Uterus (tissue), 4 donors: ENCODE results near the gene NKX2-1. TPM values are rescaled to one million over a fixed set of nuclear protein-coding genes. Genes with fewer than 3 reads are reported as not detected.
"Not testable (repeated sequence)": the region's sequence is repeated elsewhere in the genome, so short reads cannot be mapped to it uniquely, and the experiment has no call there.

Source experiments
- DNase-seq, 2 donors: peaks; one replicate each; pipeline ENCODE4 v3.0.0-alpha.2; 2019 to 2020
- H3K27ac ChIP-seq, 2 donors: fragments of 200-600 bp; sonication (generic); 1 replicate in 1 of 2; 2 replicates in 1 of 2; pipeline ENCODE4 v1.5.1; 2016 to 2018
- H3K27me3 ChIP-seq, 2 donors: fragments of 200-600 bp; sonication (generic); one replicate each; pipeline ENCODE4 v1.5.1; 2018 to 2019; ENCODE audit warnings: control low read depth in 1 of 2
- H3K36me3 ChIP-seq, 2 donors: fragments of 200-600 bp; sonication (generic); one replicate each; pipeline ENCODE4 v1.5.1; 2019; ENCODE audit warnings: control low read depth in 1 of 2
- H3K4me1 ChIP-seq, 2 donors: fragments of 200-600 bp; sonication (generic); one replicate each; pipeline ENCODE4 v1.5.1; 2018 to 2019; ENCODE audit warnings: control low read depth in 1 of 2
- H3K4me3 ChIP-seq, 2 donors: fragments of 200-600 bp; sonication (generic); 1 replicate in 1 of 2; 2 replicates in 1 of 2; pipeline ENCODE4 v1.5.1; 2018 to 2019; ENCODE audit warnings: mild to moderate bottlenecking in 1 of 2
- H3K9me3 ChIP-seq, 2 donors: fragments of 200-600 bp; sonication (generic); one replicate each; pipeline ENCODE4 v1.5.1; 2019; ENCODE audit warnings: control low read depth in 1 of 2
- POLR2A ChIP-seq, 2 donors: fragments of 450-650 bp; IDR thresholded peaks; one replicate each; pipeline ENCODE4 v1.6.1; 2016; ENCODE audit warnings: antibody characterized with exemption in 2 of 2, mild to moderate bottlenecking in 1 of 2, moderate library complexity in 1 of 2
- intact Hi-C: fragments of 100-400 bp; cut with DNase I; formaldehyde crosslinking; loops from one replicate; pipeline ENCODE4 v1.15.1; 2023; ENCODE audit warnings: low total_unique reads
- total RNA-seq, 4 donors: library from RNA; depleted of rRNA in 3 of 4; stranded (reverse); fragments of >200 nt in 3 of 4; gene quantifications; one replicate each; pipeline versions ENCODE4 v1.1.0 to v1.2.4, GENCODE V29; 2014 to 2023
- TF ChIP-seq, protein P1 (sequence below), 4 experiments: fragments of 200-600 bp in 2 of 4; fragments of 450-650 bp in 2 of 4; sonication (generic) in 2 of 4; IDR thresholded peaks; one replicate each; pipeline ENCODE4 v1.5.1; 2016 to 2019; ENCODE audit warnings: antibody characterized with exemption in 4 of 4, mild to moderate bottlenecking in 2 of 4, moderate library complexity in 1 of 4
- donor health status: DM: yes; HTN: yes; CAD: no.

Gene NKX2-1
- total RNA-seq, 4 donors from 2014 or later: not detected

DNA sequence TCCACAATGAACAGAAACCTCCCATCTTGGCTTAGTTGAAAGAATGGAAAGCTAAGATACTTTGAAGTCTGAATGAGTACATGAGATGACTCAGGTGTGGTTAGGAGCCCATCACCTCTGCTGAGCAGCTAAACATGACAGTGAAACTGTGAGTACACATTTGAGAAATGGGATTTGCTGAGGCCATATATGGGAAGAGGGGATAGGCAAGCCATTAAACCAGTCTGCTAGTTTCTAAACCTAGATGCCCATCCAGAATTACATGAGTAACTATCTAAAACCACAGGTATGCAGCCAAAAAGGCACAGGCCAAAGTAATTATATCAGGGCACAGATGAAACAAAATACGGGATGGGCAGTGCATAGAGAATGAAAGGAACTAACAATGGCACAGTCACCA, 41.2 kb downstream of the NKX2-1 start:
- intact Hi-C loops: no loop called here
- Histone ChIP-seq H3K27me3 (peaks cover 0 to 5% of the 10 kb centered on the region in 2 donors), H3K36me3 (no peaks in the 10 kb centered on the region), H3K9me3 (no peaks in the 10 kb centered on the region), H3K27ac (no peak overlapping the region), H3K4me3 (no peak overlapping the region), H3K4me1 (no peaks in the 10 kb centered on the region)
- TF ChIP-seq, protein P1, sequence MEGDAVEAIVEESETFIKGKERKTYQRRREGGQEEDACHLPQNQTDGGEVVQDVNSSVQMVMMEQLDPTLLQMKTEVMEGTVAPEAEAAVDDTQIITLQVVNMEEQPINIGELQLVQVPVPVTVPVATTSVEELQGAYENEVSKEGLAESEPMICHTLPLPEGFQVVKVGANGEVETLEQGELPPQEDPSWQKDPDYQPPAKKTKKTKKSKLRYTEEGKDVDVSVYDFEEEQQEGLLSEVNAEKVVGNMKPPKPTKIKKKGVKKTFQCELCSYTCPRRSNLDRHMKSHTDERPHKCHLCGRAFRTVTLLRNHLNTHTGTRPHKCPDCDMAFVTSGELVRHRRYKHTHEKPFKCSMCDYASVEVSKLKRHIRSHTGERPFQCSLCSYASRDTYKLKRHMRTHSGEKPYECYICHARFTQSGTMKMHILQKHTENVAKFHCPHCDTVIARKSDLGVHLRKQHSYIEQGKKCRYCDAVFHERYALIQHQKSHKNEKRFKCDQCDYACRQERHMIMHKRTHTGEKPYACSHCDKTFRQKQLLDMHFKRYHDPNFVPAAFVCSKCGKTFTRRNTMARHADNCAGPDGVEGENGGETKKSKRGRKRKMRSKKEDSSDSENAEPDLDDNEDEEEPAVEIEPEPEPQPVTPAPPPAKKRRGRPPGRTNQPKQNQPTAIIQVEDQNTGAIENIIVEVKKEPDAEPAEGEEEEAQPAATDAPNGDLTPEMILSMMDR (IDR thresholded peaks at IDR 0.05): no peak
- no peak for TF ChIP-seq POLR2A (IDR thresholded peaks at IDR 0.05)
- no peak for DNase-seq

DNA sequence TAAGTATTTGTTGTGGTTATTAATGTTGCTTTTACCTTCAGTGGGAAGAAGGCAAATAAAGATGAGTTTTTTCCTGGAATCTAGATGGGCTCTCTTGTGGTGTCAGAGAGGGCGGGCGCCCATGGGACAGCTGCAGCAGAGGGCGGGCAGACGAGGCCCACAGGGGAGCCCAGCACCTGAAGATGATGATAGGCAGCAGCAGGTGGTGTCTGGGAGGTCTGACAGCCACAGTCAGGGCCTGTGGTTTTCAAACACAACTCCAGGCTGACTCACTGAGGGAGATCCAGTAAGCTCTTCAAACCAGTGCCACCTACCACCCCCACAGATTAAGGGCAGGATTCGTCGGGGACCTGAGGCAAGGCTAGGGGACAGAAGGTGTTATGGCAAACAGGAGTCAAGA, 42.8 kb downstream of the NKX2-1 start:
- Histone ChIP-seq H3K27me3 (peaks cover 0 to 5% of the 10 kb centered on the region in 2 donors), H3K9me3 (no peaks in the 10 kb centered on the region), H3K4me1 (no peaks in the 10 kb centered on the region), H3K4me3 (no peak overlapping the region), H3K27ac (no peak overlapping the region), H3K36me3 (no peaks in the 10 kb centered on the region)
- TF ChIP-seq POLR2A (IDR thresholded peaks at IDR 0.05): no peak
- TF ChIP-seq, protein P1 (IDR thresholded peaks at IDR 0.05): no peak
- no peak for DNase-seq
- intact Hi-C loops: no loop called here

GRCh38 chr14:36476061-36476460, 44.0 kb downstream of the NKX2-1 start:
- H3K9me3 ChIP-seq, H3K27ac ChIP-seq, H3K36me3 ChIP-seq, H3K27me3 ChIP-seq, DNase-seq, H3K4me1 ChIP-seq, H3K4me3 ChIP-seq, intact Hi-C loops: not testable (repeated sequence)

DNA sequence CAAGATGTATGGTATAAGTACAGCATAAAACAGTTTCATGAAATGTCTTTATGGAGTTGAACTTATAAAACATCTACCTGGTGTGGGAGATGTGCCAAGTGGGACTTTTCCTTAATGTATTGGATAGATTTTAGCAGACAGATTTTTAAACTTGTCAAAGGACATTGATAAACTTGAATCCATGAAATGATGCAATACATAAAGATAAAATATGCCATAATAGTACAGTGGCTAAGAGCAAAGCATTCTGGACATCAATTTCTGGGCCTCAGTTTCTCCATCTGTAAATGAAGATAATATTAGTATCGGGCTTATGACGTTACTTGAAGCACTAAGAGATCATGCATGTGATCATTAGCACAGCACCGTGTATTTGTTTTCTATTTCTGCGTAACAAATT, 45.4 kb downstream of the NKX2-1 start:
- Histone ChIP-seq H3K9me3 (no peaks in the 10 kb centered on the region), H3K27ac (no peak overlapping the region), H3K27me3 (peaks cover 0 to 5% of the 10 kb centered on the region in 2 donors), H3K4me3 (no peak overlapping the region), H3K4me1 (no peaks in the 10 kb centered on the region), H3K36me3 (no peaks in the 10 kb centered on the region)
- no peak for DNase-seq
- no peak for TF ChIP-seq POLR2A (IDR thresholded peaks at IDR 0.05)
- TF ChIP-seq, protein P1 (IDR thresholded peaks at IDR 0.05): no peak
- intact Hi-C loops: no loop called here

DNA sequence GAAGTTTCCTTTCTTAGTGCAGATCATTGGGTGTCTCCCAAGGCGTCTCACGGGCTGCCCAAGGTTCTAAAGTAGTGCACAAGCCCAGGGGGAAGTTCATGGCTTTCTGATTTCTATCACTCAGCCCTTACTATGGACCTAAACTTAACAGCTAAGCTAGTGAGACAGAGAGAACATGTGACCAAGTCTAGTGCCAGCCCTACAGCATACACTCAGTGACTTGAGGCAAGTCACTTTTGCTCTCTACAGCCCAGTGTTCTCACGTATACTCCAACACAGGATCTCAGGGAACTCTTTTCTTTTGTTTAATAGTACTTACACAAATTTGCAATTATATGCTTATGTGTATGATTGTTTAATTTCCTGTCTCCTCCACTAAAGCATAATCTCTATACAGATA, 48.6 kb downstream of the NKX2-1 start:
- Histone ChIP-seq H3K36me3 (no peaks in the 10 kb centered on the region), H3K27me3 (peaks cover 0 to 5% of the 10 kb centered on the region in 2 donors), H3K4me1 (no peaks in the 10 kb centered on the region), H3K27ac (no peak overlapping the region), H3K9me3 (no peaks in the 10 kb centered on the region), H3K4me3 (no peak overlapping the region)
- TF ChIP-seq, protein P1 (IDR thresholded peaks at IDR 0.05): no peak
- TF ChIP-seq POLR2A (IDR thresholded peaks at IDR 0.05): no peak
- no peak for DNase-seq
- intact Hi-C loops: no loop called here

DNA sequence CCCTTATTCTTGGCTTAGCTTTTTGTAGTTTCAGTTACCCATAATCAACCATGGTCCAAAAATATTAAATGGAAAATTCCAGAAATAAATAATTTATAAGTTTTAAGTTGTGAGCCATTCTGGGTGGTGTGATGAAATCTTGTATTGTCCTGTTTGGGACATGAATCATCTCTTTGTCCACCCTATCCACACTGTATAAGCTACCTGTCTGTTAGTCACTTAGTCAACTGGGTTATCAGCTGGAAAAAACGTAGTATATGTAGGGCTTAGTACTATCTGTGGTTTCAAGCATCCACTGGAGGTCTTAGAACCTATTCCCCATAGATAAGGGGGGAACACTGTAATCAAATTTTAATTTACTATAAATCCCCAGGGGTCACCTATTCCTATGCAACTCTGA, 52.7 kb downstream of the NKX2-1 start:
- no peaks in the 10 kb centered on the region for H3K36me3 ChIP-seq
- DNase-seq: no peak
- no peak for TF ChIP-seq POLR2A (IDR thresholded peaks at IDR 0.05)
- TF ChIP-seq, protein P1 (IDR thresholded peaks at IDR 0.05): no peak
- H3K9me3 ChIP-seq: no peaks in the 10 kb centered on the region
- H3K4me1 ChIP-seq: no peaks in the 10 kb centered on the region
- H3K27ac ChIP-seq: no peak overlapping the region
- no peak overlapping the region for H3K4me3 ChIP-seq
- H3K27me3 ChIP-seq: no peaks in the 10 kb centered on the region
- intact Hi-C loops: no loop called here
